GM18861 (cell line): ENCODE data around the gene DGKI.

ENCODE experiments used
- ATAC-seq: cut with Tn5 transposase; IDR thresholded peaks from one replicate; pipeline ENCODE4 v1.9.1; 2021; ENCODE audit not compliant: unreplicated experiment

Gene DGKI

DNA sequence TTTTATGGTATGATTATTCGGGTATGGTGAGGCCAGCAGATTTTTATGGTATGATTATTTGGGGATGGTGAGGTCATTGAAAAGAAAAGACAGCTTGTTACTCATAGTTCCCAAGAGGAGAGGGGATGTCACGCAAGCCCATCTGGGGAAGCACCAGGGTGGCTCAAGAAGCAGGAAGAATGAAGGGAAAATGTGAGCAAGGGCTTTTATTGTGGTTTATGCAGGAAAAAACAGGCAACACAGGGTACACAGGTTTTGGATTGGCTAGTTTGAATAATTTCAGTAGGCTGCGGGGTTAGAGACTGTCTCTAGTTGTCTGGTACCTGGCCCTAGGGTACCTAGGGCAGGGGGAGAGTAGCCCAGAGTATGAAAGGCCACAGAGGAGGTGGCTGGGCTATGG is 26.8 kb upstream of the DGKI start:
- no peak for ATAC-seq

- no peak for ATAC-seq
These were observed 24.6 kb upstream of the DGKI start for GRCh38 chr7:137871170-137871915.

DNA sequence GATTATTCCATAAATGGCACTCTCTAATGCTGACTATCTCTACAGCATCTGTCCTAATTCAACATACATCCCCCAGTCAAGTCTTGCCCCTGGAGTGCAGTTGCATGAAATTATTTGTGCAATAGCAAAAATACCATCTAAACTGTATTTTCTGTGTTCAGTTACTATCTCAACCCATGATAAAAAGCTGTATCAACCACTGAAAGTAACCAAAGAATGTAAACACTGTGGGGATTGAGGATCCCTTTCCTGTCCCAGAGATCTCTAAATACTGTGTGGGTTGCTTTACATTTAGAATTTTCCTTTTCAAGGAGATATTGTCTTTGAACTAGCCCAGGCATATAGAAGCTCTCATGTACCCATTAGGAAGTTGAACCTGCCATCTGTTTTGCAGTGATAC is 23.9 kb upstream of the DGKI start:
- no peak for ATAC-seq

- ATAC-seq, result no peak
These were observed 23.3 kb upstream of the DGKI start for GRCh38 chr7:137870078-137870477.

DNA sequence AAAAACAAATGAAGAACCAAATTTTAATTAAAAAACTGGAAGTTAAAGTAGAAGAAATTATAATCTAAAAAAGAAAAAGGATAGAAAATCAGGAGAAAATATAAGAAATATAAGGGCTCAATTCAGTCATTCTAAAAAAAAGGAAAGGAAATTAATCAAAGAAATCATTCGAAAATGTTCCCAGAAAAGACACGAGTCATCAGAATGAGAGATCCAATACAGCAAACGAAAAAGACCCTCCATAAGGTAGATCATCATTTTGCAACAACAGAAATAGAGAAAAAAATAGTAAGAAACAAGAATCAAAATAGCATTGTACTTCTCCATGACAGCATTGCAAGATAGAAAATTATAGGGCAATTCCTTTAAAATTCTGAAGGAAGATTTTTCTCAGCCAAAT is 22.5 kb upstream of the DGKI start:
- ATAC-seq, result no peak

DNA sequence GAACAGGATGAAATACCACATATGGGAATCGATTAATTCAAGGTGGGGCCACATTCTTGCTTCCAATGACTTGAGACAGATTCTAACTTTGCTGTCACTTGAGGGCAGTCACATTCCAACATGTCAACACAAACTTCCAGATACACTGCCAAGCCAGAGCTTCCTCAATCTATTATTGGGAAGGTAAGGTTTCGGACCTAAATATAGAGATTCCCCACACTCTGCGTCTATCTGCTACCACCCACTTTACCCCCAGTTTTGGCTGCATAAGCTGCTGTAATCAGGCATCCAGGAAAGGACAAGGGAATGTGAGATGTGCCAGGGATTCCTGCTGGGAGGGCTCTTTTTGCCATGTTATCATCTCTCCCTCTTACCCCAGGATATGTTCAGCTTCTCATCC is 20.5 kb upstream of the DGKI start:
- ATAC-seq, result no peak

DNA sequence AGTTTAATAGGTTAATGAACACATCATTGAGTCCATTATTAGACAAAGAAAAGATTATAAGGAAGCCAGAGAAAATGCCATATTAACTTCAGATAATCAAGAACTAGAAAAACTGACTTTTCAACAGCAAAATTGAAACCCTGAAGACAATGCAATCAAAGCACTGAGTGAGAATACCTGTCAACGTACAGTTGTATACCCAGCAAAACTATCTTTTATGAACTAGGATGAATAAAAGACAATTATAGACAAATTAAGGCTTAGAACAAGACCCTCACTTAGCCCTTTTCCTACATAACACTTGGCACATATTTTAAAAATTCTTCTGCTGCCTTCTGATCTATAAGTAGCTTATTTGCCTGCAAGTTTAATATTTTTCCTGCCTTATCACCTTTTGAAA is 19.0 kb upstream of the DGKI start:
- no peak for ATAC-seq

GRCh38 chr7:137862964-137863363 is 16.2 kb upstream of the DGKI start:
- no peak for ATAC-seq

- ATAC-seq, result no peak
These were observed 15.6 kb upstream of the DGKI start for GRCh38 chr7:137862358-137862757.

DNA sequence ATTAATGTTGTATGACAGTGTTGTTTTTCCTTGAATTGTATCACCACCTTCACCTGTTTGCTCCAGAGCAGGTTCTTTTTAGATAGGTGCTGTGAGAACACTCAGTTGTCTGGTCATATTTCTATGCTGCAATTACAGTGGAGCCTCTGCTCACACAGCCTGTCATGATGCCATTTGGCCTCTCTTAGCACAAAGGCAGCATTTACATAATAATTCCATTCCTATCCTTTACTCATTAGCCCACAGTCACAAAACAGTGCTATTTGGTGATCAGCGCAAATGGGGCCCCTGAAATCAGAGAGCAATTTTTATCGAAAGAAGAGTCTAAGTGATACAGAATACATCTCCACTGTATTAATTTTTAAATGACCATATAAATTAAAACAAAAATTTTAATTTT is 13.8 kb upstream of the DGKI start:
- no peak for ATAC-seq

- no peak for ATAC-seq
These were observed 6.3 kb upstream of the DGKI start for GRCh38 chr7:137853053-137853452.

GRCh38 chr7:137852108-137852507 is 5.3 kb upstream of the DGKI start:
- ATAC-seq, result no peak

DNA sequence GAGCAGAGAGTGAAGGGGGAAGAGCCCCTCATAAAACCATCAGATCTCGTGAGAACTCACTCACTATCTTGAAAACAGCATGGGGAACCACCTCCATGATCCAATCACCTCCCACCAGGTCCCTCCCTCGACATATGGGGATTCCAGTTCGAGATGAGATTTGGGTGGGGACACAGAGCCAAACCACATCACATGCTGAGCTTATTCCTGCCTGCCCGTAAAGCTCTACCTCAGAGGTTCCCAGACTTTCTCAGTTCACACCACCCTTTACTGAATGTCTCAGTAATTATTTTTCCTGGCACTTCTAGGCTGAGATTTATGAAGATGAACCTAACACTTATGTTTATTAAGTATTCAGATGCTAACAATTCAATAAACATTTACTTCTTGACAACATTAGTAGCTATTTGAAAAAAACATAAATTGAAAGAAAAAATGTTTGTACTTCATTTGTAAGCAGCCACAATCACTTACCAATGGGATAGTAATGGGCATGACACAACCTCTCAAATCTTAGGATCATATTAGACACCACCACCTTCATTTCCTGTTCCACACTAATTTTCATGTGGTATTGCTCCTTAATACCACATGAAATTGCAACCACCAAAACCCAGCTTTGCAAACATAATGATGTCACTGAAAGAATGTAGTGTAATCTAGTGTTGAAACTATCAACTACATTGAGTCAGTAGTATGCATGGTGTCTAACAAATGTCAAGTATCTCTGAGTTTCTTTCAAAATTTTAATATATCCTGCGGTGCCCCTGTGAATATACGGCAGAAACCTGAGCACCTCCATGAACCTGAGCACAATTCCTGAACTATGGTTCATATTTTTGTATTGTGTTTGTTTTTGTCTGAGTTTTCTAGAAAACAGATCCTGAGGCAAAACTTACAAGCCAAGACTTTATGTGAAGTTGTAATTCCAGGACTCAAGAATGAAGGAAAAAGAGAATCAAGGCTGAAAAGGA is 4.5 kb upstream of the DGKI start:
- ATAC-seq, result no peak

GRCh38 chr7:137850571-137850970 is 3.8 kb upstream of the DGKI start:
- ATAC-seq, result no peak

DNA sequence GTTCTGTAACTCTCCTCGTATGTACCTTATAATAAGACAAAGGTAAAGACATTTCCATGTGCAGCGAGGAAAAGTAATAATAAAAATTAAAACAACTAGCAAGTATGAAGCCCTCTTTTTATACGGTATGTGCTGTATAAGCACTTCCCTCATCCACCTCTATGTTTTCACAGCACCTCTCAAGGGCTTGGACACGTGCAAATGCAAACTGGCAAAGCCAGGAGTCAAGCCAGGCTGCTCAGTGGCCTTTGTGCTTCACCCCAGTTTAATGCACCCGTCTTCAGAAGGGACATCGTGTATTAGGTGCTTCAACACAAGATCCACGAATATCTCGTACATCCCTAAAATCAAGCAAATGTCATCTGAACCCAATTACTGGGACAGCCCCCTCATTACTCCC is 1.3 kb upstream of the DGKI start:
- ATAC-seq, result no peak

- ATAC-seq, result no peak
These were observed 835 bp upstream of the DGKI start for GRCh38 chr7:137847568-137848050.

- no peak for ATAC-seq
These were observed 286 bp downstream of the DGKI start for GRCh38 chr7:137846549-137846826.

- no peak for ATAC-seq
These were observed 1.9 kb downstream of the DGKI start for GRCh38 chr7:137844677-137845425.

GRCh38 chr7:137839903-137840779 is 6.6 kb downstream of the DGKI start:
- no peak for ATAC-seq

GRCh38 chr7:137838706-137839315 is 8.0 kb downstream of the DGKI start:
- no peak for ATAC-seq
